Stimulated activated CD4-positive, alpha-beta T cell treated with anti-CD3 and anti-CD28 coated beads, Interleukin-15, amount 100 ng/mL, for 1 hour (primary cell): ENCODE data around the gene OR6B2.

Experiments
- DNase-seq, 2 donors: peaks; one replicate each; pipeline ENCODE4 v3.0.0-alpha.2; 2020; ENCODE audit warnings: low read depth in 1 of 2, low spot score in 1 of 2

The OR6B2 gene

DNA sequence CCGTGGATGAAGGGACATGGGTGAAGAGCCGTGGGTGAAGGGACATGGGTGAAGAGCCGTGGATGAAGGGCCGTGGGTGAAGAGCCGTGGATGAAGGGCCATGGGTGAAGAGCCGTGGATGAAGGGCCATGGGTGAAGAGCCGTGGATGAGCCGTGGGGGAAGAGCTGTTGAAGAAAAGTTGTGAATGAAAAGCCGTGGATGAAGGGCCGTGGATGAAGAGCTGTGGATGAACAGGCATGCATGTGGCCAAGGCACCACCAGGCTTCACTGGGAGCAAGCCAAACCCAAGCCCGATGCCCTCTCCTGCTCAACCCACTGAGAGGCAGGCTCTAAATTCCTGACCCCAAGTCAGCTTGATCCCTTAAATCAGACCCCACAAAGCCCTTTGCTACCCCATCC lies 12.5 kb upstream of the OR6B2 start:
- no peak for DNase-seq

DNA sequence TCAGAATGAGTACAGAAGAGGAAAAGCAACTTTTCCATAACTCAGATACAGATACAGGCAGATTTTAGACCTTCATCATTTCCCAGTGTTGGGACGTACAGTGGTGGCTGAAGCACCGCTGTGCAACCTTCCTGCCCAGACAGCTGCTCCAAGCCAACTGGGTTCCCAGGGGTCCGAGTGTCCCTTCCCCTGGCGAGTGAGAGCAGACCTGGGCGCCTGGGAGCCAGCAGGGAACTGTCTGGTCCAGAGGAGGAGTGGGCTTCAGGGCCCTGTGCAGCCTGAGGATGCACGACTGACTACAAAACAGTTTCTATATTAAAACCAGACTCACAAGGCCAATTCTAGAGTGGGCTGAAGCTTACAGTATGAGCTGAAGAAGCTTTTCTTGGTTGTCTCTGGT lies 11.1 kb upstream of the OR6B2 start:
- no peak for DNase-seq

GRCh38 chr2:240037358-240037757 lies 7.1 kb upstream of the OR6B2 start:
- DNase-seq: no peak

- no peak for DNase-seq
These were observed 3.1 kb upstream of the OR6B2 start for GRCh38 chr2:240033330-240033678.

- DNase-seq: no peak
These were observed 2.4 kb upstream of the OR6B2 start for GRCh38 chr2:240032406-240033329.

DNA sequence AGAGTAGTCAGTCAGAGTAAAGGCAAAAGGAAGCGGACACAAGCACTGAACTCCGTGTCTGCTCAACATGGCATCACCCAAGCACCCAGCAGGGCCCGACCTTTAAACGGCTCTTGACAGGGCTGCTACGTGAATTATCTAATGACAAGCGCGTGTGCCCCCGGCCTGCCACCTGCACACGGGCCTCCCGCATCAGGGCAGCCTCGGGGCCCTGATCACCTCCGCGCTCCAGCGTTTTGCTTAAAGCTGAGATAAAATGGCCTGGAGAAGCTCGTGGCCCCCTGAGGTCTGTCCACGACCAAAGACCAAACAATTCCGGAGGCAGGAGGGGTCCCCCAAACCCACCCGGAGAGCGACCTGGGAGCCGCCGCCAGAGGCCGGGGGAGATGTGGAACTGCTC lies 5.5 kb downstream of the OR6B2 start:
- no peak for DNase-seq

GRCh38 chr2:240023792-240024191 lies 6.4 kb downstream of the OR6B2 start:
- no peak for DNase-seq

DNA sequence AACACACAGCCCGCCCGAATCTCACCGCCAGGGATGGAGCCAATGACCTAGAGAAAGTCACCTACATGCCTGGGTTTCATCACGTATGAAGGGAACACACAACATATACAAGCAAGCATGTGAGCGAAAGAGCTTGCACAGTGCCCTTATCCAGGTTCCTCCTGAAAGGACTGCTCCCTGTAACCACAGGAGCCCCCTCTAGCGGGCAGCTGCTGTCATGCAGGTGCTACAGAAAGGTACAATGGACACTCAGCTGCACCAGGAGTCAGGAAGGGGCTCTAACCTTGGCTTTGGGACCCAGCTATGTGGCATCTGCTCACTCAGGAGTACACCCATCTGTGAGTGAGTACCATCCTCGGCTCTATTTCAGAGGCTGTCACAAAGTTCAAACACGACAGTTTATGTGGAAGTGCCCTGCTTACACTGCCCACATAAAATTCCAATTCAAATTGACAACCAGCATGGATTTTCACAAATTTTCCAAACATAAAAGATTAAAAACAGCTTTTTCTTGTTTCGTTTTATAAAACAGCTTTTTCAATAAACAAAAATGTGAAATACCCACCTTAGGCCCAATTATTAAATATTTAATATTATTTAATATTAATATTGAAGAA lies 8.6 kb downstream of the OR6B2 start:
- peak; percentile 26 to 53 for DNase-seq

- DNase-seq: no peak
These were observed 12.0 kb downstream of the OR6B2 start for GRCh38 chr2:240018071-240018750.

GRCh38 chr2:240014327-240014726 lies 15.9 kb downstream of the OR6B2 start:
- no peak for DNase-seq

DNA sequence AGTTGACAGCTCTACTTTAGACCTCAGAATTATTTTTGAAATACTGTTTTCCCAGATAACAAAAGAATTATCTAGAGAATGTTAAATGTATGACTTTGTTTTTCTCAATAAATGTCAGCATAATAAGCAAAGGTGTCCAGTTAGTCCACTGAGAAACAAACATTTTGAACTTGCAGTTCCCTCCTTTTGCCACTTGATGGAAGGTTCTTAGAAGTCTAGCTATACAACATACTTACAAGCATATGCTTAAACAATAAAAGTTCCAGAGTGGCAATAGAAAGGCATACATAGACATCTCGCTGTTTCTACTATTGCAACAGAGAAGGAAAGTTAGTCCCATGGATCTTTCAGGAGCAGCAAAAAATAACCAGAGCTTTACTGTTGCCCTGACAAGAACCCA lies 16.9 kb downstream of the OR6B2 start:
- no peak for DNase-seq

GRCh38 chr2:240002983-240003382 lies 27.2 kb downstream of the OR6B2 start:
- no peak for DNase-seq

DNA sequence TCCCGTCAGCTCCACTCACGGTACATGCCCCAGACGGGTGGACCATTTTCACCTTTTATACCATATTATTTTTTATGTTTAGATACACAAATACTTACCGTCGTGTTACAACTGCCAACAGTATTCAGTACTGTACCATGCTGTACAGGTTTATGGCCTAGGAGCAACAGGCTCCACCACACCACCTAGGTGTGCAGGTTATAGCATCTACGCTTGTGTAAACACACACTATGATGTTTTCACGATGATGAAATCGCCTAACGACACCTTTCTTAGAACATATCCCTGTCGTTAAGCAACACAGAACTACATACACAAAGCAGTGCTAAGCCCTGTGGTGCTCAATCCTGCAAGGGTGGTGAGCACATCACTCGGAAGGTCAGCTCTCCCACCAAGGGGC lies 29.6 kb downstream of the OR6B2 start:
- DNase-seq: no peak

- no peak for DNase-seq
These were observed 32.4 kb downstream of the OR6B2 start for GRCh38 chr2:239997686-239998409.

GRCh38 chr2:239994086-239994485 lies 36.1 kb downstream of the OR6B2 start:
- DNase-seq: no peak

DNA sequence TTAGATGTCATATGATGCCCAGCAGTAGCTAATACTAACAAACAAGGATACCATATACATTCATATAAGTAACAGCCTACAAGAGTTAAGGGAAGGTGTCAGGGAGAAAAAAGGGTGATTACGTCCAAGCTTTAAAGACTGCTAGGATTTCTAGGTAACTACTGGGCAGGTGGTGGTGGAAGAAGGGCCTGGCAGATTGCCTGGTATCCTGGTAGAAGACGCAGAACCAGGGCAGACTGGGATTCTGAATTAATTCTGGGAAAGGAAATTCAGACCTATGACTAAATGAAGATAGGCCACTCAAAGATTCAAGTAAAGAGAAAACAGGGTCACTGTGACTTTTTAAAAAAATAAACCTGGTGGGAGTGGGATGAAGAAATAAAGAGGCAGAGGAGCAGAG lies 36.9 kb downstream of the OR6B2 start:
- no peak for DNase-seq

GRCh38 chr2:239991689-239992314 lies 38.4 kb downstream of the OR6B2 start:
- no peak for DNase-seq

DNA sequence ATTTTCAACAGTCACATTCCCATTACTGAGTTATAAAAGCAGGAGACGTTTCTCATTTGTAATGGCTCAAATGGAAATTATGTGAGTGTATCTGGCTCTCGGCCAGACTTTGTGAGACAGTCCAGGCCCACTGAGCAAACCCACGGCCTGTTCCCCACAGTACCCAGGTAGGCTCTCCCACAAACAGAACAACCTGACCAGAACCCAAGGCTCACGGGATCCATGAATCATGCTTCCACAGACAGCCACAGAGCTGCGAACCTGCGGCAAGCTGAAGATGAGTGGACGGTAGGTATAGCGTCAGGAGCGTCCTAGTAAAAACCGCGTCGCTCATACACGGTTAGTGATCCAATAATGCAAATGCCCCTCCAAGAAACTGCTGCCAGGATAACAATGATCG lies 39.3 kb downstream of the OR6B2 start:
- DNase-seq: no peak

DNA sequence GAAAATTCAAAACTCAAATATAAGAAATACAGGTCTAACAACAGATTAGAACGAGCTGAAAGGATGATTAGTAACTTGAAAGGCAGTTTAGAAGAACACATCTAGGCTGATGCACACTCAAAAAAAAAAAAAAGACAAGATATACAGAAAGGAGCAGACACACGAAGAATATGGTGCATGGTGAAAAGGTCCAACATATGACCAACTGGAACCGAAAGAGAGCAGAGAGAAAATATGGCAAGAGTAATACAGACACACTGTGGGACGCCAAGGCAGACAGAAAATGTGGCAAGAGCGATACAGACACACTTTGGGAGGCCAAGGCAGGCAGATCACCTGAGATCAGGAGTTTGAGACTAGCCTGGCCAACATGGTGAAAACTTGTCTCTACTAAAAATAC lies 44.9 kb downstream of the OR6B2 start:
- DNase-seq: no peak

DNA sequence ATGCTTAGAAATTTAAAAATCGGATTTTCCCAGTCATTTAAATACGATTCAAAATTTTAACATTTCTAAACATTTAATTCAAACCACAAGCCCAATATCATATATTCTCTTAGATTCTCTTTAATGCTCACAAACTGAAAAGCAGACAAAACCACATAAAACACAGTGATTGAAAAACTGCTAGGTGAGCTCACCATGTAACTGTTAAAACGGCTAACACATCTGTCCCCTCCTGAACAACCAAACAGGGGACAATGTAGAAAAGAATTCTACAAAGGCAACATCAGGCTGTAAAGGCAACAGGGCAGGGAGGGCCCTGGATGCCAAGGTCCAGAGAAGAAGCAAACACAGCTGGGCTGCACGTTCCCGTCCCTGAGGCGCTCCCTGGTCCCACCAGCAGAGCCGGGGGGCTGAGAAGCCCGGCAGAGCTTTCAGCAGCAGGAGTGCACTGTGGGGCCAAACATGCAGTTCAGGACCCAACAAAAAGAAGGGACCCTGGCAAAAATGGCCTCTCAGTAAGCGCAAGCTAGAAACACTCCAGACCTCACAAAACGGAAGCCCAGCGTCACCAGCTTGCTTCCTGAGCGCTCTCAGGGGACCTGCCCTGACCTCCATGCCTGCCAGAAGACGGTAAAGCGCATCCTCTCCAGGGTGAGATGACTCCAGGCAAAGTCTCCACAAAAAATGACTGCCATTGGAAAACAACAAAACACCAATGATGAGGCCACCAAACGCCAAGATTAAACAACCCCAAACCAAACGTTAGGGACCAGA lies 45.6 kb downstream of the OR6B2 start:
- DNase-seq: no peak
